Thoracic aorta (tissue), 2 donors: Measurements from ENCODE around the gene CCND1. TPM values are rescaled to one million over a fixed set of nuclear protein-coding genes. Genes with fewer than 3 reads are reported as not detected.

ENCODE experiments used
- ATAC-seq: fragments of 150-250 bp; one replicate; pipeline ENCODE4 v1.8.0; 2017; ENCODE audit warnings: low read depth; ENCODE audit not compliant: insufficient number of reproducible peaks, low FRiP score
- DNase-seq: peaks from one replicate; pipeline ENCODE4 v3.0.0-alpha.2; 2020; ENCODE audit warnings: low spot score
- H3K27ac ChIP-seq, 2 donors: fragments of 200-600 bp; sonication (generic); 1 replicate in 1 of 2; 2 replicates in 1 of 2; pipeline ENCODE4 v1.5.1; 2016; ENCODE audit warnings: mild to moderate bottlenecking in 2 of 2, moderate library complexity in 2 of 2
- H3K27me3 ChIP-seq: fragments of 200-600 bp; sonication (generic); replicated peaks from 2 replicates; pipeline ENCODE4 v1.6.0; 2016; ENCODE audit warnings: mild to moderate bottlenecking; ENCODE audit not compliant: insufficient read depth
- H3K36me3 ChIP-seq: fragments of 200-600 bp; sonication (generic); one replicate; pipeline ENCODE4 v1.5.1; 2016
- H3K4me1 ChIP-seq, 2 donors: fragments of 200-600 bp; sonication (generic); 1 replicate in 1 of 2; 2 replicates in 1 of 2; pipeline versions ENCODE4 v1.5.1 to v1.6.0; 2016; ENCODE audit warnings: low read depth in 2 of 2, mild to moderate bottlenecking in 1 of 2; ENCODE audit not compliant: control insufficient read depth in 1 of 2
- H3K4me3 ChIP-seq: fragments of 200-600 bp; sonication (generic); 2 replicates; pipeline ENCODE4 v1.5.1; 2016; ENCODE audit warnings: mild to moderate bottlenecking
- H3K9me3 ChIP-seq: fragments of 200-600 bp; sonication (generic); 2 replicates; pipeline ENCODE4 v1.5.1; 2016
- total RNA-seq, 2 donors: library from RNA; depleted of rRNA; stranded (reverse); fragments of >200 nt; gene quantifications; one replicate each; pipeline versions ENCODE4 v1.1.0 to v1.2.3, GENCODE V29; 2016
- TF ChIP-seq, protein P1 (sequence below): fragments of 200-600 bp; sonication (generic); IDR thresholded peaks from one replicate; pipeline ENCODE4 v1.5.1; 2019; ENCODE audit warnings: antibody characterized with exemption

CCND1 gene
- total RNA-seq, 2 donors from 2014 or later: 109 to 142 TPM

GRCh38 chr11:69604055-69604454, 36.9 kb upstream of the CCND1 start:
- no peaks in the 10 kb centered on the region for H3K36me3 ChIP-seq
- H3K9me3 ChIP-seq: no peaks in the 10 kb centered on the region
- no peak for ATAC-seq
- H3K27me3 ChIP-seq: no peaks in the 10 kb centered on the region
- no peak for DNase-seq
- TF ChIP-seq, protein P1, sequence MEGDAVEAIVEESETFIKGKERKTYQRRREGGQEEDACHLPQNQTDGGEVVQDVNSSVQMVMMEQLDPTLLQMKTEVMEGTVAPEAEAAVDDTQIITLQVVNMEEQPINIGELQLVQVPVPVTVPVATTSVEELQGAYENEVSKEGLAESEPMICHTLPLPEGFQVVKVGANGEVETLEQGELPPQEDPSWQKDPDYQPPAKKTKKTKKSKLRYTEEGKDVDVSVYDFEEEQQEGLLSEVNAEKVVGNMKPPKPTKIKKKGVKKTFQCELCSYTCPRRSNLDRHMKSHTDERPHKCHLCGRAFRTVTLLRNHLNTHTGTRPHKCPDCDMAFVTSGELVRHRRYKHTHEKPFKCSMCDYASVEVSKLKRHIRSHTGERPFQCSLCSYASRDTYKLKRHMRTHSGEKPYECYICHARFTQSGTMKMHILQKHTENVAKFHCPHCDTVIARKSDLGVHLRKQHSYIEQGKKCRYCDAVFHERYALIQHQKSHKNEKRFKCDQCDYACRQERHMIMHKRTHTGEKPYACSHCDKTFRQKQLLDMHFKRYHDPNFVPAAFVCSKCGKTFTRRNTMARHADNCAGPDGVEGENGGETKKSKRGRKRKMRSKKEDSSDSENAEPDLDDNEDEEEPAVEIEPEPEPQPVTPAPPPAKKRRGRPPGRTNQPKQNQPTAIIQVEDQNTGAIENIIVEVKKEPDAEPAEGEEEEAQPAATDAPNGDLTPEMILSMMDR: no peak
- H3K27ac ChIP-seq: no peak overlapping the region
- H3K4me3 ChIP-seq: no peak overlapping the region
- no peaks in the 10 kb centered on the region for H3K4me1 ChIP-seq

GRCh38 chr11:69605737-69606526, 35.0 kb upstream of the CCND1 start:
- TF ChIP-seq, protein P1: no peak
- H3K36me3 ChIP-seq: no peaks in the 10 kb centered on the region
- H3K9me3 ChIP-seq: no peaks in the 10 kb centered on the region
- H3K4me1 ChIP-seq: no peaks in the 10 kb centered on the region
- ATAC-seq (no peak), DNase-seq (no peak)
- no peaks in the 10 kb centered on the region for H3K27me3 ChIP-seq
- no peak overlapping the region for H3K27ac ChIP-seq
- H3K4me3 ChIP-seq: no peak overlapping the region

GRCh38 chr11:69609351-69609750, 31.6 kb upstream of the CCND1 start:
- DNase-seq (no peak), ATAC-seq (no peak)
- Histone ChIP-seq H3K4me1 (no peaks in the 10 kb centered on the region), H3K36me3 (no peaks in the 10 kb centered on the region), H3K27ac (no peak overlapping the region), H3K9me3 (no peaks in the 10 kb centered on the region), H3K4me3 (no peak overlapping the region), H3K27me3 (no peaks in the 10 kb centered on the region)
- TF ChIP-seq, protein P1: no peak

DNA sequence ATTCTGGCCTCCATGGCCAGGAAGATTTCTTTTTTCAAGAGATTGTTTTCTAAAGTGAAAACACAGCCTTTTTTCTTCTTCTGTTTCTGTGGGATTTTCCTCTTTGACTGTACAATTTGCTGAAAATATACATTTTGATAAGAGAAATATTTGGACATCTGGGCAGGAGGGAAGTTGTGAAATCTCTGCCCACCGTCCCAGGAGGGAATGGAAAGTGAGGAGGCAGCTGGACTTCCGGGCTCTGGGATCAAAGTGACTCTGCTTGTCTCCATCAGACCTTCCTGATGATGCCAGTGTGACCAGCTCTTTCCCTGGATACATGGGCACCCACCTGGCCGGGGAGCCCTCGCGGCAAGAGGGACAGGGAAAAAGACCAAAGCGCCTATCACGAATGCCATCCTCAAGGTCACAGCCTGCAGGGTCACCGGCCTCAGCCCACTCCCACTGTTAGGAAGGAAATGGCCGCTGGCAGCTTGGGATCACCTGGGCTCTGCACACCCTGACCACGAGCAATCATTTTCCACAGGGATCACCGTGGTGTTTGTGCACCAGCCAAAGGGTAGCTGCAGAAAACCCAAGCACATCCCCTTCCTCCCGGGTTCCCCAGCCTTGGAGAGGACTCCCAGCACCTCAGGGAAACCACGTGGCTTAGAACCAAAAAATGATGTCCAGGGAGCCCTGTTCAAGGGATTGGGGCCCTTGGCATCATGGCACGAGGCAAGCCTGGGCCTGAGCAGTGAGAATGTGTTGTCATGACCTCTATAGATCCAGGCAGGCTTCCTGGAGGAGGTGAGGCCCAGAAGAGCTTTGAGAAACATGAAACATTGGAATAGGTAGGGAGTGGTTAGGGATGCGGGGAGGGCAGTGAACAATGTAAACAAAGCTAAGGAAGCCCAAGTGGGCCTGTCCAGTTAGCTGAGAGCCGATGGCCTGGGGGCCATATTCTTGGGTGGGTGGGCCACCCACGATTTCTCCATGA, 29.1 kb upstream of the CCND1 start:
- Histone ChIP-seq H3K36me3 (no peaks in the 10 kb centered on the region), H3K27me3 (no peaks in the 10 kb centered on the region), H3K27ac (no peak overlapping the region), H3K4me1 (no peaks in the 10 kb centered on the region), H3K9me3 (no peaks in the 10 kb centered on the region), H3K4me3 (no peak overlapping the region)
- DNase-seq: no peak
- ATAC-seq: no peak
- TF ChIP-seq, protein P1: no peak

DNA sequence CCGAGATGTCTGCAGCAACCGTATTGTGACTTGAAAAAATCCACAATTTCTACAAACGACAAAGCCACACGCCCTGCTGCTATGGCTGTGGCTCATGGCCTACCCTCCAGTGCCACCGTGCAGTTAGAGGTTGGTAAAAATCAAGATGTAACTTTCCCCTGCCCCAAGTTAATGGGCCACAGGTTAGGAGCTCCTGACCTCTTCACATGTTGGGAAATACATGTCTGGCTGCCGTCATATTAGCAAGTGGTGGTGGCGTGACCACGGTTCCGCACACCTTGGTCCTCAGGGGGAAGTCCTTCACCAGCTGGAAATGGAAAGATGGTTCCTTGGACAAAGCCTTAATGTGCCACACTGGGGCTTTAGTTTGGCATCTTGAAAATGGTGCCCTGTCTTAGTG, 27.4 kb upstream of the CCND1 start:
- Histone ChIP-seq H3K4me3 (no peak overlapping the region), H3K36me3 (no peaks in the 10 kb centered on the region), H3K27ac (no peak overlapping the region), H3K9me3 (no peaks in the 10 kb centered on the region), H3K27me3 (no peaks in the 10 kb centered on the region), H3K4me1 (no peaks in the 10 kb centered on the region)
- ATAC-seq: no peak
- no peak for DNase-seq
- TF ChIP-seq, protein P1: no peak
